GM21367 (cell line): ENCODE results near the gene ITGB2.

ENCODE experiments used
- ATAC-seq: cut with Tn5 transposase; IDR thresholded peaks from one replicate; pipeline ENCODE4 v1.9.1; 2021; ENCODE audit not compliant: unreplicated experiment

The ITGB2 gene

GRCh38 chr21:44850905-44851657 is 69.6 kb downstream of the ITGB2 start:
- no peak for ATAC-seq

- no peak for ATAC-seq
Measured at GRCh38 chr21:44850208-44850800, 70.4 kb downstream of the ITGB2 start.

- no peak for ATAC-seq
Measured at GRCh38 chr21:44849616-44850130, 71.0 kb downstream of the ITGB2 start.

- ATAC-seq, result no peak
Measured at GRCh38 chr21:44848821-44849521, 71.7 kb downstream of the ITGB2 start.

- ATAC-seq, result no peak
Measured at GRCh38 chr21:44847261-44848056, 73.2 kb downstream of the ITGB2 start.

- ATAC-seq, result no peak
Measured at GRCh38 chr21:44846485-44847260, 74.0 kb downstream of the ITGB2 start.

- ATAC-seq, result no peak
Measured at GRCh38 chr21:44846224-44846484, 74.5 kb downstream of the ITGB2 start.

GRCh38 chr21:44845418-44846223 is 75.1 kb downstream of the ITGB2 start:
- no peak for ATAC-seq

GRCh38 chr21:44844256-44844655 is 76.4 kb downstream of the ITGB2 start:
- no peak for ATAC-seq

- ATAC-seq, result no peak
Measured at GRCh38 chr21:44842721-44843445, 77.8 kb downstream of the ITGB2 start.

GRCh38 chr21:44842087-44842486 is 78.6 kb downstream of the ITGB2 start:
- ATAC-seq, result no peak

GRCh38 chr21:44840771-44841170 is 79.9 kb downstream of the ITGB2 start:
- no peak for ATAC-seq

- no peak for ATAC-seq
Measured at GRCh38 chr21:44838951-44839350, 81.7 kb downstream of the ITGB2 start.

- ATAC-seq, result no peak
Measured at GRCh38 chr21:44838039-44838895, 82.4 kb downstream of the ITGB2 start.

GRCh38 chr21:44837537-44837936 is 83.2 kb downstream of the ITGB2 start:
- no peak for ATAC-seq

GRCh38 chr21:44836666-44837471 is 83.8 kb downstream of the ITGB2 start:
- no peak for ATAC-seq

GRCh38 chr21:44836349-44836665 is 84.4 kb downstream of the ITGB2 start:
- ATAC-seq, result no peak
